K562 (cell line): Measurements from ENCODE around the gene FAT2. TPM values are rescaled to one million over a fixed set of nuclear protein-coding genes. Genes with fewer than 3 reads are reported as not detected.
A peak's percentile ranks its signal among the peaks of the same experiment; 100 is the strongest.

Source experiments
- CBFA2T2 ChIP-seq: fragments of 450-650 bp; conservative IDR thresholded peaks from 2 replicates; pipeline ENCODE4 v1.6.1; 2017; ENCODE audit warnings: mild to moderate bottlenecking
- CHD4 ChIP-seq: fragments of 200-600 bp; sonication (generic); IDR thresholded peaks from 3 replicates; pipeline ENCODE4 v1.6.1; 2012; ENCODE audit warnings: low read depth, mild to moderate bottlenecking, mixed read lengths, low read length, inconsistent platforms; ENCODE audit not compliant: insufficient read depth, insufficient replicate concordance, poor library complexity, severe bottlenecking
- MAX ChIP-seq: sonication (generic); formaldehyde crosslinking; IDR thresholded peaks from 2 replicates; pipeline ENCODE4 v1.9.0; 2022; ENCODE audit warnings: mild to moderate bottlenecking, missing genetic modification reagents
- PKNOX1 ChIP-seq: fragments of 450-650 bp; IDR thresholded peaks from 2 replicates; pipeline ENCODE4 v1.6.1; 2016
- ZNF316 ChIP-seq: fragments of 450-650 bp; IDR thresholded peaks from 2 replicates; pipeline ENCODE4 v1.6.1; 2016
- polyA plus RNA-seq, 8 experiments: library from polyadenylated mRNA; depleted of rRNA in 4 of 8; stranded (reverse) in 5 of 8; unstranded in 3 of 8; fragments of >200 nt; fragmentation: Nextera tagmentation in 2 of 8; fragmentation: Illumina TruSeq in 1 of 8; extraction: Ambion mirVana in 2 of 8; extraction: Trizol in 1 of 8; gene quantifications; 2 replicates each; pipeline versions ENCODE4 v1.2.1 to v1.2.3, GENCODE V29; 2011 to 2014; ENCODE audit warnings: inconsistent platforms in 1 of 8, missing spikeins in 1 of 8
- total RNA-seq, 7 experiments: library from RNA; depleted of rRNA in 6 of 7; stranded (reverse); fragments of >200 nt in 6 of 7; fragmentation: Illumina TruSeq in 2 of 7; extraction: Trizol in 2 of 7; gene quantifications; 2 replicates each; pipeline versions ENCODE4 v1.2.1 to v1.2.3, GENCODE V29; 2011 to 2021; ENCODE audit warnings: low replicate concordance in 1 of 7
- TF ChIP-seq, protein P1 (sequence below): fragments of 450-650 bp; IDR thresholded peaks from 2 replicates; pipeline ENCODE4 v1.6.1; 2016; ENCODE audit warnings: mild to moderate bottlenecking, moderate library complexity

Gene FAT2
- total and polyA plus RNA-seq, 9 of the 15 experiments (the other 6 are each of a cell fraction or from before 2014, with no cell fraction given) = not detected

GRCh38 chr5:151605559-151605958 lies 14.4 kb upstream of the FAT2 start (continued):
- TF ChIP-seq, protein P1, sequence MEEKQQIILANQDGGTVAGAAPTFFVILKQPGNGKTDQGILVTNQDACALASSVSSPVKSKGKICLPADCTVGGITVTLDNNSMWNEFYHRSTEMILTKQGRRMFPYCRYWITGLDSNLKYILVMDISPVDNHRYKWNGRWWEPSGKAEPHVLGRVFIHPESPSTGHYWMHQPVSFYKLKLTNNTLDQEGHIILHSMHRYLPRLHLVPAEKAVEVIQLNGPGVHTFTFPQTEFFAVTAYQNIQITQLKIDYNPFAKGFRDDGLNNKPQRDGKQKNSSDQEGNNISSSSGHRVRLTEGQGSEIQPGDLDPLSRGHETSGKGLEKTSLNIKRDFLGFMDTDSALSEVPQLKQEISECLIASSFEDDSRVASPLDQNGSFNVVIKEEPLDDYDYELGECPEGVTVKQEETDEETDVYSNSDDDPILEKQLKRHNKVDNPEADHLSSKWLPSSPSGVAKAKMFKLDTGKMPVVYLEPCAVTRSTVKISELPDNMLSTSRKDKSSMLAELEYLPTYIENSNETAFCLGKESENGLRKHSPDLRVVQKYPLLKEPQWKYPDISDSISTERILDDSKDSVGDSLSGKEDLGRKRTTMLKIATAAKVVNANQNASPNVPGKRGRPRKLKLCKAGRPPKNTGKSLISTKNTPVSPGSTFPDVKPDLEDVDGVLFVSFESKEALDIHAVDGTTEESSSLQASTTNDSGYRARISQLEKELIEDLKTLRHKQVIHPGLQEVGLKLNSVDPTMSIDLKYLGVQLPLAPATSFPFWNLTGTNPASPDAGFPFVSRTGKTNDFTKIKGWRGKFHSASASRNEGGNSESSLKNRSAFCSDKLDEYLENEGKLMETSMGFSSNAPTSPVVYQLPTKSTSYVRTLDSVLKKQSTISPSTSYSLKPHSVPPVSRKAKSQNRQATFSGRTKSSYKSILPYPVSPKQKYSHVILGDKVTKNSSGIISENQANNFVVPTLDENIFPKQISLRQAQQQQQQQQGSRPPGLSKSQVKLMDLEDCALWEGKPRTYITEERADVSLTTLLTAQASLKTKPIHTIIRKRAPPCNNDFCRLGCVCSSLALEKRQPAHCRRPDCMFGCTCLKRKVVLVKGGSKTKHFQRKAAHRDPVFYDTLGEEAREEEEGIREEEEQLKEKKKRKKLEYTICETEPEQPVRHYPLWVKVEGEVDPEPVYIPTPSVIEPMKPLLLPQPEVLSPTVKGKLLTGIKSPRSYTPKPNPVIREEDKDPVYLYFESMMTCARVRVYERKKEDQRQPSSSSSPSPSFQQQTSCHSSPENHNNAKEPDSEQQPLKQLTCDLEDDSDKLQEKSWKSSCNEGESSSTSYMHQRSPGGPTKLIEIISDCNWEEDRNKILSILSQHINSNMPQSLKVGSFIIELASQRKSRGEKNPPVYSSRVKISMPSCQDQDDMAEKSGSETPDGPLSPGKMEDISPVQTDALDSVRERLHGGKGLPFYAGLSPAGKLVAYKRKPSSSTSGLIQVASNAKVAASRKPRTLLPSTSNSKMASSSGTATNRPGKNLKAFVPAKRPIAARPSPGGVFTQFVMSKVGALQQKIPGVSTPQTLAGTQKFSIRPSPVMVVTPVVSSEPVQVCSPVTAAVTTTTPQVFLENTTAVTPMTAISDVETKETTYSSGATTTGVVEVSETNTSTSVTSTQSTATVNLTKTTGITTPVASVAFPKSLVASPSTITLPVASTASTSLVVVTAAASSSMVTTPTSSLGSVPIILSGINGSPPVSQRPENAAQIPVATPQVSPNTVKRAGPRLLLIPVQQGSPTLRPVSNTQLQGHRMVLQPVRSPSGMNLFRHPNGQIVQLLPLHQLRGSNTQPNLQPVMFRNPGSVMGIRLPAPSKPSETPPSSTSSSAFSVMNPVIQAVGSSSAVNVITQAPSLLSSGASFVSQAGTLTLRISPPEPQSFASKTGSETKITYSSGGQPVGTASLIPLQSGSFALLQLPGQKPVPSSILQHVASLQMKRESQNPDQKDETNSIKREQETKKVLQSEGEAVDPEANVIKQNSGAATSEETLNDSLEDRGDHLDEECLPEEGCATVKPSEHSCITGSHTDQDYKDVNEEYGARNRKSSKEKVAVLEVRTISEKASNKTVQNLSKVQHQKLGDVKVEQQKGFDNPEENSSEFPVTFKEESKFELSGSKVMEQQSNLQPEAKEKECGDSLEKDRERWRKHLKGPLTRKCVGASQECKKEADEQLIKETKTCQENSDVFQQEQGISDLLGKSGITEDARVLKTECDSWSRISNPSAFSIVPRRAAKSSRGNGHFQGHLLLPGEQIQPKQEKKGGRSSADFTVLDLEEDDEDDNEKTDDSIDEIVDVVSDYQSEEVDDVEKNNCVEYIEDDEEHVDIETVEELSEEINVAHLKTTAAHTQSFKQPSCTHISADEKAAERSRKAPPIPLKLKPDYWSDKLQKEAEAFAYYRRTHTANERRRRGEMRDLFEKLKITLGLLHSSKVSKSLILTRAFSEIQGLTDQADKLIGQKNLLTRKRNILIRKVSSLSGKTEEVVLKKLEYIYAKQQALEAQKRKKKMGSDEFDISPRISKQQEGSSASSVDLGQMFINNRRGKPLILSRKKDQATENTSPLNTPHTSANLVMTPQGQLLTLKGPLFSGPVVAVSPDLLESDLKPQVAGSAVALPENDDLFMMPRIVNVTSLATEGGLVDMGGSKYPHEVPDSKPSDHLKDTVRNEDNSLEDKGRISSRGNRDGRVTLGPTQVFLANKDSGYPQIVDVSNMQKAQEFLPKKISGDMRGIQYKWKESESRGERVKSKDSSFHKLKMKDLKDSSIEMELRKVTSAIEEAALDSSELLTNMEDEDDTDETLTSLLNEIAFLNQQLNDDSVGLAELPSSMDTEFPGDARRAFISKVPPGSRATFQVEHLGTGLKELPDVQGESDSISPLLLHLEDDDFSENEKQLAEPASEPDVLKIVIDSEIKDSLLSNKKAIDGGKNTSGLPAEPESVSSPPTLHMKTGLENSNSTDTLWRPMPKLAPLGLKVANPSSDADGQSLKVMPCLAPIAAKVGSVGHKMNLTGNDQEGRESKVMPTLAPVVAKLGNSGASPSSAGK = no peak
- no peak for TF ChIP-seq CBFA2T2
- TF ChIP-seq MAX (CRISPR knock-in tag) = no peak
- no peak for TF ChIP-seq PKNOX1
- no peak for TF ChIP-seq CHD4
- peak; percentile 32; the same call in 1 of the 2 replicates for TF ChIP-seq ZNF316
